Measurements from ENCODE around the gene HS6ST1. TPM values are rescaled to one million over a fixed set of nuclear protein-coding genes. Genes with fewer than 3 reads are reported as not detected.

HS6ST1 gene
- polyA plus RNA-seq, 3 donors, result 75.8 to 92.6 (median 78.8) TPM

- no peak for DNase-seq (ENCODE audit: low read depth in 3 of 3, low spot score in 2 of 3)
Observed at GRCh38 chr2:128284841-128285240, 33.8 kb downstream of the HS6ST1 start.

DNA sequence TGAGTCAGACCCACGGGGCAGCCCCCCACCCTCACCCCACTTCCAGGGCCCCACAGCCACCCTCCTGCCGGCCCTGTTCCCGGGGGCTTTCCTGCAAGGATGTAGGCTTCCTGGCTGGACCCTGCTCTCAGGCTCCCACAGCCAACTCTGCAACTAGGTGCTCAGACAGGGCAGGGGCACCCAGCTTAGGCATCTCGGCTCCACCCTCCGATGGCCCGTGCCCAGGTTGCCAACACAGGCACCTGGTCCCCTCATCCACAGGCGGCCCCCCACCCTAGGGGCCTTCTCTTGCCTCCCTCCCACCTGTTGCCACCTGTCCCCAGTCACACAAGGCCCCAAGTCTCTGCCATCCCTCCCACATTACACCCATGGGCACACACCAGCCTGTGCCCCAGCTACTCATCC, 34.6 kb downstream of the HS6ST1 start:
- no peak for DNase-seq (ENCODE audit: low read depth in 3 of 3, low spot score in 2 of 3)

DNA sequence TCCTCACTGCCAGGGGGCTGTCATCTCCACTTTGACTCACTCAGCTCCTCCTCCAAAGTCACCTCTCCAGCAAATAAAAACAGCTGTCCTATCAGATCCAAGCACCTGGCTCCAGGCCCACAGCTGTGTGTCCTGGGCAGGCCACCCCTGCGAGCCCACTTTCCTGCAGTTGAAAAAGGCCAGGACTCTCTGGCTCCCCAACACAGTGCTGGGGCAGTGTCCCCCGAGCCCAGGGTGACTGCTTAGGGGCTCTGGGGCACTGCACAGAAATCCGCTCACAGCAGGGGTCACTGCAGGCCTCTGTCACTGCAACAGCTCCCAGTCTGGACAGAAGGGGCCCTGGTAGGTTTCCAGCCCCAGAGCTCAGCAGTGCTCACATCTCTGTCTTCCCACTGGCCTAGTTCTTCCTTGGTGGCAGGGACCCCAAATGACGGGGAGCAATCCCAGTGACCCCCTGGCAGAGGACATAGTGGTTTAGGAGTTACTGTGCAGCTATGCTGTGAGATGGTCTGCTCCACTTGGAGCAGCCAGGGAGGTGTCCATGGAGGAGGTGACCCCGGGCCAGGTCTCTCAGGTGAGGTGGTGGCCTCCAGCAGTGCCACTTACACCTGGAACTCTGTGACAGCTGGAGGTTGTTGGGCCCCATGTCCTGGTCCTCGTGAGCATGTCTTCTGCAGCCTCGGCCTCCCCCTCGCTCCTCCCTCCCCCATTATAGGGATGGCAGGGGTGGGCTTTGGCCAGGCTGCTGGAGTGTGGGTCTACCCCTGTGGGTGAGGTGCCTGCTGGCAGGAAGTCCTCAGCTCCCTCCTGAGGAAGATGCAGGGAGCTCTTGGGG, 35.5 kb downstream of the HS6ST1 start:
- no peak for DNase-seq (ENCODE audit: low read depth in 3 of 3, low spot score in 2 of 3)

GRCh38 chr2:128282246-128282975, 36.3 kb downstream of the HS6ST1 start:
- DNase-seq (ENCODE audit: low read depth in 3 of 3, low spot score in 2 of 3), result no peak

DNA sequence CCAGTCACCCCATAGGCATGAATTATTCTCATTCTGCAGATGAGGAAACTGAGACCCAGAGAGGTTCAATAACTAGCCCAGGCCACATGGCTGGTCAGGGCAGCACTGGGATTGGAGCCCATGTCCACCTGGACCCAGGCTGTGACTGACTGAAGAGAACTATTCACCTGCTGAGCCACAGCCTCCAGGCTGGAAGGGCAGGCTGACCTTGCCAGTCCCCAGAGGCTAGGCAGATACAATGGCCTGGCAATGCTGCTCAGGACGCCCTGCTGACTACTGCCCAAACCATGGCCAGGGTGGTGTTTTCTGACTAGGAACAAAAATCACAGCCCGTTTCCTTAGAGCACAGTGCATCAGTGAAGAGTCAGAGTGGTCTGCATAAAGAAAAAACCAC, 36.8 kb downstream of the HS6ST1 start:
- no peak for DNase-seq (ENCODE audit: low read depth in 3 of 3, low spot score in 2 of 3)

GRCh38 chr2:128280901-128281321, 37.8 kb downstream of the HS6ST1 start:
- no peak for DNase-seq (ENCODE audit: low read depth in 3 of 3, low spot score in 2 of 3)

DNA sequence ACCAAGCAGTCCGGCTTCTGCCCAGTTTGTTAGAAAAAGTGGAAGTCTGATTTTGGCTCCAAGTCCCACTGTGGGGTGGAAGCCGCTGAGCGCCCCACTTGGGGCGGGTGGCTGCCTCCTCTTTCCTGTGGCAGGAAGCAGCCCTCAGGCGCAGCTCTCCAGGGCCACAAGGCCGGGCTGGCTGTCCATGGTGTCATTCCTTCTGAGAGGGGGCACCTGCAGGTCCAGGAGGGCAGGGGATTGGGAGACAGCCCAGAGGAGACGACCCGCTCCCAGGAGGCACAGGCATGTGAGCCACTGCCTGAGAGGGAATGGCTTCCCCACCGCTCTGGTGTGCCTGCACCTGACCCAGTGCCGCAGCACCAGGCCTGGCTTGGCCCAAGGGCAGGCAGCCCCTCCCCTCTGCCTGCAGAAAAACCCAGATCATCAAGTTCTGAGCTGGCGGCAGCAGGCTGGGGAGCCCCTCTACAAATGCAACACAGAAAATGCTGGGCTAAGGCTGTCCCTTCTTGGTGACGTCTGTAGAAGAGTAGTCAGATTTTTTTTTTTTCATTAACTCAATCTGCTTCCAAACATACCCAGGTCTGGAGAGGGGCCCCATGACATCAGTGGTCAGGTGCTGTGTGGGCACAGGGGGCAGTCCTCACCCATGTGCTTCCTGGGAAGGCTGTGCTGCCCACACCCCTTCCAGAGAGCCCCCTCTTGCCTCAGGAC, 38.4 kb downstream of the HS6ST1 start:
- no peak for DNase-seq (ENCODE audit: low read depth in 3 of 3, low spot score in 2 of 3)

DNA sequence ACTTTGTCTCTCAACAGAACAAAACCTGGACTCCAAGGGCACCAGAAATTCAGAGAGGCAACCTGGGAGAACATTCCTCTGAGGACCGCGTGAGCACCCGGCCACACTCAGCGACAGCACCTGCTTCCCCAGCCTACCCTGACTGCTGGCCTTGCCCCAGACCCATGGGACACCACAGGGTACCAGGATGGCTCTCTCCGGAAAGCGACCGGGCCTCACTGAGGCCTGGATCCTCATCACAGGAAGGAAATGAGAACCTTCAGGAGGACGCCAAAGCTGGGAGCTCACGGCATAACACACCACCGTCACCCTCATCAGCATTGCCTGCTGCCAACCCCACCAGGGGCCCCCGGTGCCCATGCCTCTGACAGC, 38.9 kb downstream of the HS6ST1 start:
- no peak for DNase-seq (ENCODE audit: low read depth in 3 of 3, low spot score in 2 of 3)

DNA sequence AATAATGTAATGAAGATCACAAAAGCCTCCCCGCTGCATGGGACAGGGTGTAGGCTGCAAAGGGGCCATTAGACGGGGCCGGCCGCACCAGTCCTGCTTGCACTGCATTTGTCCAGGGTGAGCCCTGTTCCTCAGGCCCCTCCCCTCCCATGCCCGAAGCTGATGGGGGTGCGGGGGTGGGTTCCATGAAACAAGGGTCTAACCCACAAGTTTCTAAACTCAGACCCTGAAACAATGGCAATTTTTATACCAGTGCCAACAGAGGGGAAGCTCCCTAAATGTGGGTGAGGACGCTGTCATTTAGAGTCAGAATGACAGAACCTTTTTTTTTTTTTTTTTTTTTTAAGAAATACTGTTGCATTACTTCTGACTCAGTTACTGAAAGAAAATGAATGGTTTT, 39.7 kb downstream of the HS6ST1 start:
- no peak for DNase-seq (ENCODE audit: low read depth in 3 of 3, low spot score in 2 of 3)

DNA sequence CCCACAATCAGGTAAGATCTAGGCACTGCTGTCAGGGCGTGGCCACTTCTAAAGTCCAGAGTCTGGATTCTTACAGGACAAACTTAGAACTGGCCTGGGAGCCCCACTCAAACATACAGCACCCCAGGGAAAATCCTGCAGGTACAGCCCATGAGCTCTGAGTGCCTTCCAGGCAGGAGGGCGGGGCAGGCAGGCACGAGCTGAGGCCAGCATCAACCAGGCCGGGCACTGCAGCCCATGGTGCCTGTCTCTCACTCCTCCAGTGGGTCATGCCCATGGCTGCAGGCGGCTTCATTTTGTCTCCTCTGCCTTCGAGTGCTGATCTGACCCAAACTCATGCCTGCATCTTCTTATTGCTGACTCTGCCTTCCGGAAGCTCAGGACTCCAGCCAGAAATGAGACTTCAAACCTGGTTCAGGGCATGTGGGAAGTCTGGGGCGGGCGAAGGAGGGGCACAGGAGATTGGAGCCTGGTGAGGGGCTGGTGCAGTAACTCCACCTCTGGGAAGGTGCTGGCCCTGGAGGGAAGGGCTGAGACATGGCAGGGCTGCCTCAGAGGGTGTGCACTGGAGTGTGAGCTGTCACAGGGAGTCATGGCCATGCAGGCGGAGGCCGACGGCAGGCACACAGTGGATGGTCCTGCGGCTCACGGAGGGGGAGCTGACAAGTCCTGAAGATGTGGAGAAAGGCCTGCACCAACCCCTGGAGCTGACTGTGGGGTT, 40.5 kb downstream of the HS6ST1 start:
- DNase-seq (ENCODE audit: low read depth in 3 of 3, low spot score in 2 of 3), result no peak

GRCh38 chr2:128276878-128277675, 41.6 kb downstream of the HS6ST1 start:
- DNase-seq (ENCODE audit: low read depth in 3 of 3, low spot score in 2 of 3), result no peak

DNA sequence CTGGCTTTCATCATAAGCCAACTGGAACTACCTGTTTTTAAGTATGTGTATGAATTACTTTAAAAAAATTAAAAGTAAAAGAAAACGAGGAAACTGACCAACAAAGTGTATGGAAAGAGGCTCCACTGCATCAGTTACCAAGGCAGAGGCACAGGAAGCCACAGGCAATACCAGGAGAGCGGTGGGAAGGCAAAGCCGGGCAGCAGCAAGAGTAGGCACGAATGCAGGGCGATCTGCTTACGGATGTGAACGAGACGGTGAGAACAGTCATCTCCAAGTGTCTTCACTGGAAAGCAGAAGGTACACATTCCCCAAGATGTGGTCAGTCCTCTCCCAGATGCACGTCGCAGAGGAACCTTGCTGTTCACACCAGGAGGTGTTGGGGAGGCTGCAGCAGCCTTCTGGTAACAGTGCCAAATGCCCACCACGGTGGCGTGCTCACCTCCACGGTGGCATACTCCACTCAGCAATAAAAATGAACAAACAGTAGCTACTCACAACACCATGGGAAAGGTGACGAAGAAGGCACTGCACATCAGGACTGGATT, 43.1 kb downstream of the HS6ST1 start:
- DNase-seq (ENCODE audit: low read depth in 3 of 3, low spot score in 2 of 3), result no peak

GRCh38 chr2:128274218-128274617, 44.5 kb downstream of the HS6ST1 start:
- DNase-seq (ENCODE audit: low read depth in 3 of 3, low spot score in 2 of 3), result no peak

DNA sequence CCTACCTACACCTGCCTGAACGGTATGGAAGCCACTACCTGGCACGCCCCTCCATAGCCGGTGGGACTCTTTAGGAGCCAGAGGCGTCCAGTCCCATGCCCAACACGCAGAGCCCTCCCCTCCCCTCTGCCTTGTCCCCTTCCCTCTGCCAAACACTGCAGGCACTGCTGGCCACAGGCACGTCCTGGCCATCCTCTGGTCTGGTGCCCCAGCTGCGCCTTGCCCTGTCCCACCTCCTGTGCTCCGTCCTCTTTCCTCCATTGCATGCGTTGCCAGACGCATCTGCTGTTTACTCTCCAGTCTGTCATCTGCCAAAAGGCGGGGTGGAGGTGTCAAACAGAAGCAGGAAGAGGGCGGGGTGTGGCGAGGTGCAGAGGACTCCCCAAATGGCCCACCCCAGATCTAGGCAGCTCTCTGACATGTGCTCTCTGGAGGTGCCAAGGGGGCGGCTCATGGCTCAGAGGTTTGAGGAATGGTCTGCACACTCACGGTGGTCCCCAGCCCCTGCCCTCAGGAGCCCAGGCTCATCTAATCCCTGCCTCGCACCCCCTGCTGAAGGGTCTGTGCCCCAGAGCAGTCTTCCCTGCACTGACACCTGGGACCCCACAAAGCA, 45.1 kb downstream of the HS6ST1 start:
- no peak for DNase-seq (ENCODE audit: low read depth in 3 of 3, low spot score in 2 of 3)

DNA sequence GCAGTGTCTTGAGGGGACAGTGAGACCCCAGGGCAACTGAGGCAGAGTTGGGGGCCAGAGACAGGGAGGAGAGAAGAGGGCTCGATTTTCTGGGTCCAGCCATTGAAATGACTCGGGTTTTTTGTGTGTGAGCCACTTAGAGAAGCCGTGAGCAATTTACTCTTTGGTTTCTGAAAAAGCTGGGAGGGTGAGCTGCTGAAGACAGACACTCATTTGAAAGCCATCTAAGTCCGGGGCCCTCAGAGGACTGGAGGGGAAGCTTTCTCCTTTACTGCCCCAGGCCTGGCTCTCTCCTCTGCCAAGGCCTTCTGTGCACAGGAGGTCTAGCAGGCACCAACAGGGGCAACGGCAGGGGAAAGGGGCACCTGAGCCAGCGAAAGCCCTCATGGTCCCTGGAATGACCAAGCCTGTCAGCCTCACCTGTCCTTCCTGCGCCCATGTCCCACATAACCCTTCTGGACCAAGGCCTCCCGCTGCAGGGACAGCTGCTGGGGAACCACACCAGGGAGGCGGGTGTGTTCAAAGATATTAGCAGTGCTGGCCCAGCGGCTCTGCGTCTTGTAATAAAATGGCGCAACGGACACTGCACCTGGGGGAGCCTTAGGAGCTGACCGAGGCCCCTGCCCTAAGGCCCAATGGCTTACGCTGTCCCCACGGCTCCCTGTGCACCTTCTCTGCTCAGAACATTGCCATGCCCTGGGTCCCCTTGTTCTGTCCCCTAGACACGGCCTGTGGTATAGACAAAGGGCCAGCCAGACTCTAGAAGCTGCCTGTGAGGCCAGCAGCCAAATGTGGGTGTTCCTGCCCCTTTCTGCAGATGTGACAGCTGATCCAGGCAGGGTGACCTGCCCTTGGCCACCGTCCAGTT, 45.8 kb downstream of the HS6ST1 start:
- no peak for DNase-seq (ENCODE audit: low read depth in 3 of 3, low spot score in 2 of 3)

- DNase-seq (ENCODE audit: low read depth in 3 of 3, low spot score in 2 of 3), result no peak
Observed at GRCh38 chr2:128271911-128272600, 46.6 kb downstream of the HS6ST1 start.

- no peak for DNase-seq (ENCODE audit: low read depth in 3 of 3, low spot score in 2 of 3)
Observed at GRCh38 chr2:128271597-128271910, 47.1 kb downstream of the HS6ST1 start.
